Superior temporal gyrus (tissue), 1 donor: Measurements from ENCODE around the gene CRB1.

Experiments used
- DNase-seq: peaks from one replicate; pipeline ENCODE4 v3.0.0-alpha.2; 2016; ENCODE audit errors: extremely low spot score

CRB1 gene

GRCh38 chr1:197526736-197527371 is 258.8 kb downstream of the CRB1 start:
- DNase-seq, result peak; percentile 78
